Liver (tissue), 9 donors: ENCODE results near the gene NEK10. TPM values are rescaled to one million over a fixed set of nuclear protein-coding genes. Genes with fewer than 3 reads are reported as not detected.

Experiments
- DNase-seq: peaks from one replicate; pipeline ENCODE4 v3.0.0-alpha.2; 2017; ENCODE audit warnings: low spot score
- H3K27ac ChIP-seq, 2 donors: one replicate each; pipeline ENCODE4 v1.7.0; 2013; ENCODE audit warnings: inconsistent platforms in 2 of 2, low read length in 2 of 2, control low read depth in 1 of 2, low read depth in 1 of 2, mild to moderate bottlenecking in 1 of 2
- H3K27me3 ChIP-seq, 4 donors: one replicate each; pipeline versions ENCODE4 v1.6.1 to v1.7.0; 2013; ENCODE audit warnings: low read length in 3 of 4, inconsistent platforms in 1 of 4, mild to moderate bottlenecking in 1 of 4, moderate library complexity in 1 of 4; ENCODE audit not compliant: control insufficient read depth in 4 of 4, insufficient read depth in 4 of 4
- H3K36me3 ChIP-seq, 4 donors: one replicate each; pipeline versions ENCODE4 v1.6.1 to v1.7.0; 2013; ENCODE audit warnings: low read length in 3 of 4, mild to moderate bottlenecking in 3 of 4, low read depth in 1 of 4, moderate library complexity in 1 of 4; ENCODE audit not compliant: control insufficient read depth in 4 of 4, insufficient read depth in 3 of 4
- H3K4me1 ChIP-seq, 4 donors: one replicate each; pipeline versions ENCODE4 v1.6.1 to v1.7.0; 2013; ENCODE audit warnings: low read length in 3 of 4, mild to moderate bottlenecking in 3 of 4, moderate library complexity in 1 of 4; ENCODE audit not compliant: control insufficient read depth in 4 of 4, insufficient read depth in 4 of 4
- H3K4me3 ChIP-seq, 3 donors: one replicate each; pipeline versions ENCODE4 v1.6.1 to v1.7.0; 2013; ENCODE audit warnings: low read length in 3 of 3, control low read depth in 1 of 3, low read depth in 1 of 3, mild to moderate bottlenecking in 1 of 3
- H3K9ac ChIP-seq, 2 donors: one replicate each; pipeline ENCODE4 v1.7.0; 2013; ENCODE audit warnings: low read length in 2 of 2, mild to moderate bottlenecking in 2 of 2, moderate library complexity in 2 of 2, control low read depth in 1 of 2, low read depth in 1 of 2
- H3K9me3 ChIP-seq, 4 donors: one replicate each; pipeline versions ENCODE4 v1.6.1 to v1.7.0; 2013; ENCODE audit warnings: low read length in 3 of 4; ENCODE audit not compliant: control insufficient read depth in 4 of 4
- EGR1 ChIP-seq, 2 donors: IDR thresholded peaks; 2 replicates each; pipeline ENCODE4 v1.6.1; 2016 to 2018; ENCODE audit warnings: antibody characterized with exemption in 2 of 2, low read depth in 2 of 2
- FOXA1 ChIP-seq: IDR thresholded peaks from 2 replicates; pipeline ENCODE4 v1.6.1; 2016; ENCODE audit warnings: antibody characterized with exemption
- FOXA2 ChIP-seq: IDR thresholded peaks from 2 replicates; pipeline ENCODE4 v1.6.1; 2016; ENCODE audit warnings: antibody characterized with exemption
- GABPA ChIP-seq, 2 donors: IDR thresholded peaks in 1 of 2; conservative IDR thresholded peaks in 1 of 2; 2 replicates each; pipeline ENCODE4 v1.6.1; 2016; ENCODE audit warnings: antibody characterized with exemption in 2 of 2, mild to moderate bottlenecking in 1 of 2, moderate library complexity in 1 of 2
- HNF4A ChIP-seq, 2 donors: conservative IDR thresholded peaks; 2 replicates each; pipeline ENCODE4 v1.6.1; 2016; ENCODE audit warnings: antibody characterized with exemption in 2 of 2, mild to moderate bottlenecking in 2 of 2
- HNF4G ChIP-seq: IDR thresholded peaks from 2 replicates; pipeline ENCODE4 v1.6.1; 2016; ENCODE audit warnings: antibody characterized with exemption
- JUND ChIP-seq, 2 donors: IDR thresholded peaks; 2 replicates each; pipeline ENCODE4 v1.6.1; 2016; ENCODE audit warnings: antibody characterized with exemption in 2 of 2
- NR2F2 ChIP-seq: IDR thresholded peaks from 2 replicates; pipeline ENCODE4 v1.6.1; 2016; ENCODE audit warnings: antibody characterized with exemption
- RAD21 ChIP-seq, 2 donors: IDR thresholded peaks; 2 replicates each; pipeline ENCODE4 v1.6.1; 2016; ENCODE audit warnings: antibody characterized with exemption in 2 of 2, mild to moderate bottlenecking in 2 of 2
- RXRA ChIP-seq, 2 donors: IDR thresholded peaks; 2 replicates each; pipeline ENCODE4 v1.6.1; 2017 to 2018; ENCODE audit warnings: antibody characterized with exemption in 2 of 2, mild to moderate bottlenecking in 1 of 2
- SP1 ChIP-seq: IDR thresholded peaks from 2 replicates; pipeline ENCODE4 v1.6.1; 2018; ENCODE audit warnings: antibody characterized with exemption, mild to moderate bottlenecking
- YY1 ChIP-seq: IDR thresholded peaks from 2 replicates; pipeline ENCODE4 v1.6.1; 2016; ENCODE audit warnings: antibody characterized with exemption, mild to moderate bottlenecking
- WGBS: extraction: QIAGEN DNeasy Blood & Tissue Kit; methylation state at CpG from one replicate; pipeline ENCODE4 v1.1.7; 2013; 5-methylcytosine and 5-hydroxymethylcytosine counted together
- polyA plus RNA-seq, 2 donors: library from polyadenylated mRNA; stranded (reverse) in 1 of 2; unstranded in 1 of 2; fragments of 200-250 nt in 1 of 2; fragments of >200 nt in 1 of 2; fragmentation: Nextera tagmentation in 1 of 2; extraction: Ambion mirVana in 1 of 2; gene quantifications; one replicate each; pipeline versions ENCODE4 v1.2.1 to v1.2.3, GENCODE V29; 2013 to 2015
- total RNA-seq, 2 donors: library from RNA; depleted of rRNA; stranded (reverse); fragments of >200 nt; gene quantifications; one replicate each; pipeline ENCODE4 v1.2.3, GENCODE V29; 2014
- TF ChIP-seq, protein P1 (sequence below): IDR thresholded peaks from 2 replicates; pipeline ENCODE4 v1.6.1; 2016; ENCODE audit warnings: antibody characterized with exemption
- TF ChIP-seq, protein P2 (sequence below): fragments of 150-350 bp; IDR thresholded peaks from 2 replicates; pipeline ENCODE4 v1.5.1; 2017; ENCODE audit warnings: improper control_type of control experiment, low read depth, low read length; ENCODE audit not compliant: missing input control
- TF ChIP-seq, protein P3 (sequence below): IDR thresholded peaks from 2 replicates; pipeline ENCODE4 v1.6.1; 2016; ENCODE audit warnings: antibody characterized with exemption, mild to moderate bottlenecking
- TF ChIP-seq, protein P4 (sequence below): IDR thresholded peaks from 2 replicates; pipeline ENCODE4 v1.6.1; 2016; ENCODE audit warnings: antibody characterized with exemption
- TF ChIP-seq, protein P5 (sequence below): IDR thresholded peaks from 2 replicates; pipeline ENCODE4 v1.6.1; 2016; ENCODE audit warnings: antibody characterized with exemption
- donor health status: healthy.
- donor health status: healthy.
- donor health status: healthy.
- donor health status: healthy.
- donor health status: healthy.

Gene NEK10
- total and polyA plus RNA-seq, 4 donors = 0.23 to 2.1 (median 0.70) TPM; not detected in 1

DNA sequence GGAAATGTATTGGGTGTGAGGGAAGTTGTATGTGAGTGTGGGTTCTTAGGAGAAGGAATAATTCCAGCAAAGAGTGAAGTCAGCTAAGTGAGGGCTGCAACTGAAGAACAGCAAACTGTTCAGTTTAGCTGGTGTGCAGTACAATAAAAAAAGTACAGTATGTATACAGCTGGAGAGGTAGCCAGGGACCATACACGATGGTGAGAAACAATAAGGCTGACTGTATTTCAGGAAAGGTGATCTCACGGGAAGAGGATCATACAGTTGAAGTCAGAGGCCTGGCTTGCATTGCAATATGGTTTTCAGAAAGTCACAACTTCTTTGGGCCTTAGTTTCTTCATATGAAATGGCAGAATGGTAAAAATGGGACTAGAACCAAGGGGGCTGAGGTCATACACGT, 222.4 kb downstream of the NEK10 start:
- TF ChIP-seq NR2F2 (no peak), YY1 (no peak), EGR1 (IDR thresholded peaks at IDR 0.05; ENCODE audit: low read depth in 2 of 2) (no peak), JUND (IDR thresholded peaks at IDR 0.05) (no peak), HNF4A (conservative IDR thresholded peaks at IDR 0.05) (no peak), HNF4G (no peak)
- TF ChIP-seq, protein P1, sequence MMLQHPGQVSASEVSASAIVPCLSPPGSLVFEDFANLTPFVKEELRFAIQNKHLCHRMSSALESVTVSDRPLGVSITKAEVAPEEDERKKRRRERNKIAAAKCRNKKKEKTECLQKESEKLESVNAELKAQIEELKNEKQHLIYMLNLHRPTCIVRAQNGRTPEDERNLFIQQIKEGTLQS = no peak
- TF ChIP-seq, protein P2, sequence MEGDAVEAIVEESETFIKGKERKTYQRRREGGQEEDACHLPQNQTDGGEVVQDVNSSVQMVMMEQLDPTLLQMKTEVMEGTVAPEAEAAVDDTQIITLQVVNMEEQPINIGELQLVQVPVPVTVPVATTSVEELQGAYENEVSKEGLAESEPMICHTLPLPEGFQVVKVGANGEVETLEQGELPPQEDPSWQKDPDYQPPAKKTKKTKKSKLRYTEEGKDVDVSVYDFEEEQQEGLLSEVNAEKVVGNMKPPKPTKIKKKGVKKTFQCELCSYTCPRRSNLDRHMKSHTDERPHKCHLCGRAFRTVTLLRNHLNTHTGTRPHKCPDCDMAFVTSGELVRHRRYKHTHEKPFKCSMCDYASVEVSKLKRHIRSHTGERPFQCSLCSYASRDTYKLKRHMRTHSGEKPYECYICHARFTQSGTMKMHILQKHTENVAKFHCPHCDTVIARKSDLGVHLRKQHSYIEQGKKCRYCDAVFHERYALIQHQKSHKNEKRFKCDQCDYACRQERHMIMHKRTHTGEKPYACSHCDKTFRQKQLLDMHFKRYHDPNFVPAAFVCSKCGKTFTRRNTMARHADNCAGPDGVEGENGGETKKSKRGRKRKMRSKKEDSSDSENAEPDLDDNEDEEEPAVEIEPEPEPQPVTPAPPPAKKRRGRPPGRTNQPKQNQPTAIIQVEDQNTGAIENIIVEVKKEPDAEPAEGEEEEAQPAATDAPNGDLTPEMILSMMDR = no peak
- H3K27me3 ChIP-seq = no peaks in the 10 kb centered on the region
- H3K36me3 ChIP-seq = no peaks in the 10 kb centered on the region
- WGBS = 85% methylated on average over 3 of the region's 3 CpGs
- H3K9ac ChIP-seq = no peak overlapping the region
- no peak for DNase-seq
- H3K9me3 ChIP-seq = no peaks in the 10 kb centered on the region
- no peak overlapping the region for H3K4me3 ChIP-seq
- H3K4me1 ChIP-seq = no peaks in the 10 kb centered on the region
- H3K27ac ChIP-seq = no peak overlapping the region

DNA sequence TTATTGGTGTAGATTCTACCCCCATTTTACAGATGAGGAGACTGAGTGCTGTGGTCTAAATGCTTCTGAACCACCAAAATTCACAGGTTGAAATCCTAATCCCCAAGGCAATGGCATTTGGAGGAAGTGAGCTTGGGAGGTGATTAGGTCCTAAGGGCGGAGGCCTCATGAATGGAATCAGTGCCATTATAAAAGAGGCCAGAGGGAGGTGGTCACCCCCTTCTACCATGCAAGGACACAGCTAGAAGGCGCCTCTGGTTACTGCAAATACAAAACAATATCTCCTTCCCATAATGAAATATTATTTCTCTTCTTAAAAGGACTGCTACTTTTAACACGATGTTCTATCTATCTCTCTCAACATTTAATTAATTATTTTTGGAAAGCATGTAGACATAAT, 223.5 kb downstream of the NEK10 start:
- no peak for DNase-seq
- no peak overlapping the region for H3K27ac ChIP-seq
- H3K4me1 ChIP-seq = no peaks in the 10 kb centered on the region
- H3K9ac ChIP-seq = no peak overlapping the region
- H3K27me3 ChIP-seq = no peaks in the 10 kb centered on the region
- H3K36me3 ChIP-seq = no peaks in the 10 kb centered on the region
- no peak for TF ChIP-seq HNF4G
- TF ChIP-seq, protein P3, sequence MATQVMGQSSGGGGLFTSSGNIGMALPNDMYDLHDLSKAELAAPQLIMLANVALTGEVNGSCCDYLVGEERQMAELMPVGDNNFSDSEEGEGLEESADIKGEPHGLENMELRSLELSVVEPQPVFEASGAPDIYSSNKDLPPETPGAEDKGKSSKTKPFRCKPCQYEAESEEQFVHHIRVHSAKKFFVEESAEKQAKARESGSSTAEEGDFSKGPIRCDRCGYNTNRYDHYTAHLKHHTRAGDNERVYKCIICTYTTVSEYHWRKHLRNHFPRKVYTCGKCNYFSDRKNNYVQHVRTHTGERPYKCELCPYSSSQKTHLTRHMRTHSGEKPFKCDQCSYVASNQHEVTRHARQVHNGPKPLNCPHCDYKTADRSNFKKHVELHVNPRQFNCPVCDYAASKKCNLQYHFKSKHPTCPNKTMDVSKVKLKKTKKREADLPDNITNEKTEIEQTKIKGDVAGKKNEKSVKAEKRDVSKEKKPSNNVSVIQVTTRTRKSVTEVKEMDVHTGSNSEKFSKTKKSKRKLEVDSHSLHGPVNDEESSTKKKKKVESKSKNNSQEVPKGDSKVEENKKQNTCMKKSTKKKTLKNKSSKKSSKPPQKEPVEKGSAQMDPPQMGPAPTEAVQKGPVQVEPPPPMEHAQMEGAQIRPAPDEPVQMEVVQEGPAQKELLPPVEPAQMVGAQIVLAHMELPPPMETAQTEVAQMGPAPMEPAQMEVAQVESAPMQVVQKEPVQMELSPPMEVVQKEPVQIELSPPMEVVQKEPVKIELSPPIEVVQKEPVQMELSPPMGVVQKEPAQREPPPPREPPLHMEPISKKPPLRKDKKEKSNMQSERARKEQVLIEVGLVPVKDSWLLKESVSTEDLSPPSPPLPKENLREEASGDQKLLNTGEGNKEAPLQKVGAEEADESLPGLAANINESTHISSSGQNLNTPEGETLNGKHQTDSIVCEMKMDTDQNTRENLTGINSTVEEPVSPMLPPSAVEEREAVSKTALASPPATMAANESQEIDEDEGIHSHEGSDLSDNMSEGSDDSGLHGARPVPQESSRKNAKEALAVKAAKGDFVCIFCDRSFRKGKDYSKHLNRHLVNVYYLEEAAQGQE = no peak
- TF ChIP-seq, protein P1 = no peak
- no peak for TF ChIP-seq EGR1 (IDR thresholded peaks at IDR 0.05; ENCODE audit: low read depth in 2 of 2)
- no peak for TF ChIP-seq HNF4A (conservative IDR thresholded peaks at IDR 0.05)
- no peak for TF ChIP-seq YY1
- TF ChIP-seq FOXA2 = no peak
- TF ChIP-seq, protein P2 = no peak
- TF ChIP-seq JUND (IDR thresholded peaks at IDR 0.05) = no peak
- TF ChIP-seq FOXA1 = no peak
- TF ChIP-seq RAD21 (IDR thresholded peaks at IDR 0.05) = no peak
- TF ChIP-seq NR2F2 = no peak
- TF ChIP-seq, protein P4, sequence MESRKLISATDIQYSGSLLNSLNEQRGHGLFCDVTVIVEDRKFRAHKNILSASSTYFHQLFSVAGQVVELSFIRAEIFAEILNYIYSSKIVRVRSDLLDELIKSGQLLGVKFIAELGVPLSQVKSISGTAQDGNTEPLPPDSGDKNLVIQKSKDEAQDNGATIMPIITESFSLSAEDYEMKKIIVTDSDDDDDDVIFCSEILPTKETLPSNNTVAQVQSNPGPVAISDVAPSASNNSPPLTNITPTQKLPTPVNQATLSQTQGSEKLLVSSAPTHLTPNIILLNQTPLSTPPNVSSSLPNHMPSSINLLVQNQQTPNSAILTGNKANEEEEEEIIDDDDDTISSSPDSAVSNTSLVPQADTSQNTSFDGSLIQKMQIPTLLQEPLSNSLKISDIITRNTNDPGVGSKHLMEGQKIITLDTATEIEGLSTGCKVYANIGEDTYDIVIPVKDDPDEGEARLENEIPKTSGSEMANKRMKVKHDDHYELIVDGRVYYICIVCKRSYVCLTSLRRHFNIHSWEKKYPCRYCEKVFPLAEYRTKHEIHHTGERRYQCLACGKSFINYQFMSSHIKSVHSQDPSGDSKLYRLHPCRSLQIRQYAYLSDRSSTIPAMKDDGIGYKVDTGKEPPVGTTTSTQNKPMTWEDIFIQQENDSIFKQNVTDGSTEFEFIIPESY = no peak
- TF ChIP-seq, protein P5, sequence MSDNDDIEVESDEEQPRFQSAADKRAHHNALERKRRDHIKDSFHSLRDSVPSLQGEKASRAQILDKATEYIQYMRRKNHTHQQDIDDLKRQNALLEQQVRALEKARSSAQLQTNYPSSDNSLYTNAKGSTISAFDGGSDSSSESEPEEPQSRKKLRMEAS = no peak
- no peak for TF ChIP-seq SP1
- no peak for TF ChIP-seq RXRA (IDR thresholded peaks at IDR 0.05)
- TF ChIP-seq GABPA (IDR thresholded peaks at IDR 0.05 in 1 of 2, conservative IDR thresholded peaks at IDR 0.05 in 1 of 2) = no peak
- H3K4me3 ChIP-seq = no peak overlapping the region
- 90% methylated on average over 3 of the region's 3 CpGs for WGBS
- peaks cover 0 to 2% (median 0%) of the 10 kb centered on the region in 4 donors for H3K9me3 ChIP-seq
